K562 (cell line): ENCODE measurements around the gene EPB42. TPM values are rescaled to one million over a fixed set of nuclear protein-coding genes. Genes with fewer than 3 reads are reported as not detected.

Source experiments
- ATAC-seq: fragments of 200-7000 bp; cut with Tn5 transposase; 3 replicates; pipeline ENCODE4 v1.9.1; 2020; ENCODE audit warnings: moderate library complexity
- BruUV-seq: library from RNA; stranded (reverse); fragments of 400-500 nt; replicated peaks from 2 replicates; lab custom pipeline; 2021; lab: Mats Ljungman, UMichigan
- CTCF ChIA-PET: fragments of 300-600 bp; formaldehyde crosslinking; extraction: SDS; loops from one replicate; lab custom pipeline; 2021; ENCODE audit warnings: low intra/inter-chr PET ratio; lab: Yijun Ruan, JAX
- POLR2A ChIA-PET: fragments of 300-600, 350-650 bp; sonication (Branson Sonifier 250); formaldehyde crosslinking; extraction: SDS; loops from one replicate; lab custom pipeline; 2021; ENCODE audit warnings: antibody characterized with exemption, inconsistent platforms; lab: Yijun Ruan, JAX
- DNase-seq, 4 experiments: peaks; one replicate each; pipeline versions ENCODE4 v3.0.0 to v3.0.0-alpha.2; 2011 to 2018; ENCODE audit warnings: low spot score in 3 of 4, mixed read lengths in 3 of 4; ENCODE audit errors: extremely low read depth in 1 of 4
- FAIRE-seq: peaks from 2 replicates; lab custom pipeline; 2011; peaks lifted over from hg19 to GRCh38; lab: Jason Lieb, UNC
- H2AFZ ChIP-seq: 2 replicates; pipeline ENCODE4 v1.6.0; 2011; ENCODE audit warnings: low read depth, low read length, control low read depth, inconsistent platforms
- H3K27ac ChIP-seq: fragments of 200-600 bp; 3 replicates; pipeline ENCODE4 v1.8.0; 2011; ENCODE audit warnings: low read depth, mild to moderate bottlenecking, control low read depth, inconsistent platforms, low read length, moderate library complexity, mixed read lengths; ENCODE audit errors: extremely low read depth
- H3K27me3 ChIP-seq, 2 experiments: fragments of 300-600 bp in 1 of 2; 2 replicates in 1 of 2; 3 replicates in 1 of 2; pipeline versions ENCODE4 v1.6.0 to v1.8.0; 2011; ENCODE audit warnings: inconsistent platforms in 2 of 2, low read length in 2 of 2, mild to moderate bottlenecking in 1 of 2, mixed read lengths in 1 of 2, moderate library complexity in 1 of 2; ENCODE audit not compliant: control insufficient read depth in 2 of 2, insufficient read depth in 2 of 2
- H3K36me3 ChIP-seq: fragments of 300-600 bp; 3 replicates; pipeline ENCODE4 v1.8.0; 2011; ENCODE audit warnings: mild to moderate bottlenecking, low read length, inconsistent platforms; ENCODE audit not compliant: control insufficient read depth, insufficient read depth
- H3K4me1 ChIP-seq, 2 experiments: fragments of 200-600 bp in 1 of 2; replicated peaks in 1 of 2; 2 replicates in 1 of 2; 3 replicates in 1 of 2; pipeline versions ENCODE4 v1.5.1 to v1.8.0; 2011; ENCODE audit warnings: inconsistent platforms in 2 of 2, low read length in 2 of 2, mild to moderate bottlenecking in 1 of 2, mixed read lengths in 1 of 2, moderate library complexity in 1 of 2; ENCODE audit not compliant: control insufficient read depth in 2 of 2, insufficient read depth in 2 of 2
- H3K4me2 ChIP-seq: 2 replicates; pipeline ENCODE4 v1.6.1; 2011; ENCODE audit warnings: low read length, control low read depth, inconsistent platforms, mixed read lengths; ENCODE audit not compliant: insufficient read depth
- H3K4me3 ChIP-seq: fragments of 200-600 bp; sonication (generic), shearing (Covaris generic); 2 replicates; pipeline ENCODE4 v1.5.1; 2016; ENCODE audit warnings: control low read depth, inconsistent platforms
- H3K79me2 ChIP-seq: fragments of 200-600 bp; 3 replicates; pipeline ENCODE4 v1.8.0; 2011; ENCODE audit warnings: low read length, inconsistent platforms; ENCODE audit not compliant: control insufficient read depth, insufficient read depth
- H3K9ac ChIP-seq, 2 experiments: 2 replicates each; pipeline versions ENCODE4 v1.6.0 to v1.6.1; 2011; ENCODE audit warnings: low read depth in 2 of 2, low read length in 2 of 2, control low read depth in 1 of 2, inconsistent platforms in 1 of 2, mild to moderate bottlenecking in 1 of 2, mixed read lengths in 1 of 2; ENCODE audit not compliant: insufficient read depth in 1 of 2
- H3K9me1 ChIP-seq: one replicate; pipeline ENCODE4 v1.6.0; 2011; ENCODE audit warnings: inconsistent platforms, mild to moderate bottlenecking, low read length, moderate library complexity; ENCODE audit not compliant: control insufficient read depth, insufficient read depth
- H3K9me3 ChIP-seq: replicated peaks from 2 replicates; pipeline ENCODE4 v1.5.1; 2011; ENCODE audit warnings: low read depth, low read length, inconsistent platforms; ENCODE audit not compliant: control insufficient read depth, insufficient read depth
- H4K20me1 ChIP-seq: replicated peaks from 2 replicates; pipeline ENCODE4 v1.6.1; 2011; ENCODE audit warnings: low read length, inconsistent platforms, mixed read lengths; ENCODE audit not compliant: control insufficient read depth, insufficient read depth
- ATF3 ChIP-seq, 2 experiments: fragments of 450-650 bp in 1 of 2; sonication (generic) in 1 of 2; formaldehyde crosslinking in 1 of 2; IDR thresholded peaks in 1 of 2; conservative IDR thresholded peaks in 1 of 2; 2 replicates each; pipeline versions ENCODE4 v1.6.1 to v1.8.1; 2016 to 2023; ENCODE audit warnings: mild to moderate bottlenecking in 2 of 2, moderate library complexity in 2 of 2, inconsistent platforms in 1 of 2, missing genetic modification reagents in 1 of 2
- BCOR ChIP-seq: fragments of 450-650 bp; IDR thresholded peaks from 2 replicates; pipeline ENCODE4 v1.6.1; 2016
- EWSR1 ChIP-seq: fragments of 450-650 bp; IDR thresholded peaks from 2 replicates; pipeline ENCODE4 v1.6.1; 2018; ENCODE audit warnings: borderline replicate concordance, mild to moderate bottlenecking, low read depth, moderate library complexity; ENCODE audit not compliant: partially characterized antibody
- FOSL1 ChIP-seq: fragments of 200-800 bp; sonication (Bioruptor generic); conservative IDR thresholded peaks from 2 replicates; pipeline ENCODE4 v1.6.1; 2016; ENCODE audit warnings: missing genetic modification characterization, missing compliant biosample characterization
- JUND ChIP-seq, 2 experiments: IDR thresholded peaks; 2 replicates in 1 of 2; 3 replicates in 1 of 2; pipeline ENCODE4 v1.6.1; 2011; ENCODE audit warnings: borderline replicate concordance in 2 of 2, low read depth in 2 of 2, low read length in 2 of 2, improper control_type of control experiment in 1 of 2, missing biosample characterization in 1 of 2, missing genetic modification characterization in 1 of 2, missing genetic modification reagents in 1 of 2
- SPI1 ChIP-seq: IDR thresholded peaks from 2 replicates; pipeline ENCODE4 v1.6.1; 2011; ENCODE audit warnings: low read depth, low read length, control low read depth, borderline replicate concordance
- TRIM28 ChIP-seq: fragments of 450-650 bp; IDR thresholded peaks from 2 replicates; pipeline ENCODE4 v1.6.1; 2017
- WGBS: fragments of 100-300 bp; shearing (Covaris generic); methylation state at CpG from one replicate; pipeline ENCODE4 v1.1.6; 2016; ENCODE audit warnings: low coverage, mixed read lengths; ENCODE audit not compliant: insufficient coverage; ENCODE audit errors: missing lambda C conversion rate; 5-methylcytosine and 5-hydroxymethylcytosine counted together
- in situ Hi-C: fragments of 300-500 bp; cut with MboI; formaldehyde crosslinking; loops from 4 replicates; pipeline ENCODE4 v1.15.0; 2018; ENCODE audit warnings: inconsistent platforms, mixed read lengths
- intact Hi-C: fragments of 100-400 bp; cut with micrococcal nuclease; formaldehyde crosslinking; loops from 2 replicates; pipeline ENCODE4 v1.14.2; 2022
- polyA plus RNA-seq, 8 experiments: library from polyadenylated mRNA; depleted of rRNA in 4 of 8; stranded (reverse) in 5 of 8; unstranded in 3 of 8; fragments of >200 nt; fragmentation: Nextera tagmentation in 2 of 8; fragmentation: Illumina TruSeq in 1 of 8; extraction: Ambion mirVana in 2 of 8; extraction: Trizol in 1 of 8; gene quantifications; 2 replicates each; pipeline versions ENCODE4 v1.2.1 to v1.2.3, GENCODE V29; 2011 to 2014; ENCODE audit warnings: inconsistent platforms in 1 of 8, missing spikeins in 1 of 8
- total RNA-seq, 7 experiments: library from RNA; depleted of rRNA in 6 of 7; stranded (reverse); fragments of >200 nt in 6 of 7; fragmentation: Illumina TruSeq in 2 of 7; extraction: Trizol in 2 of 7; gene quantifications; 2 replicates each; pipeline versions ENCODE4 v1.2.1 to v1.2.3, GENCODE V29; 2011 to 2021; ENCODE audit warnings: low replicate concordance in 1 of 7

Gene EPB42
- total and polyA plus RNA-seq, 9 of the 15 experiments (the other 6 are each of a cell fraction or from before 2014, with no cell fraction given), result 0.38 to 2.3 (median 1.4) TPM

GRCh38 chr15:43239732-43240491 is 19.1 kb upstream of the EPB42 start:
- WGBS, result 35% methylated on average over 7 of the region's 7 CpGs
- CTCF ChIA-PET, result no interaction called here
- intact Hi-C loops, result no loop called here

More at GRCh38 chr15:43239732-43240491, 19.1 kb upstream of the EPB42 start:
- 0 out of 2 replicates have a peak overlapping the region, but pooled peaks have one; percentile 8 for H3K4me2 ChIP-seq
- POLR2A ChIA-PET, result no interaction called here
- no peaks in the 10 kb centered on the region for H3K27me3 ChIP-seq
- ATAC-seq (peak; percentile 21; the same call in 1 of the 3 replicates), DNase-seq (peak in 2 of 4 experiments; percentile 37 to 49), FAIRE-seq (peak; percentile 64)
- H3K27ac ChIP-seq, result peak overlapping the region; percentile 28; the same call in 1 of the 3 replicates
- H3K9me1 ChIP-seq, result no peaks in the 10 kb centered on the region
- TF ChIP-seq JUND (IDR thresholded peaks at IDR 0.05; ENCODE audit: borderline replicate concordance, low read depth, low read length) (peak; percentile 72; the same call in 1 of the 2 replicates), JUND (tag; IDR thresholded peaks at IDR 0.05; ENCODE audit: borderline replicate concordance, low read depth, low read length) (peak; percentile 45; the same call in 2 of the 3 replicates), BCOR (no peak), FOSL1 (tag) (peak; percentile 77), TRIM28 (no peak), ATF3 (IDR thresholded peaks at IDR 0.05) (peak; percentile 63), ATF3 (CRISPR knock-in tag; conservative IDR thresholded peaks at IDR 0.05) (no peak), EWSR1 (no peak), SPI1 (0 out of 2 replicates have a peak, but pooled peaks have one; percentile 12)
- H3K9me3 ChIP-seq, result no peaks in the 10 kb centered on the region
- peaks cover 12 to 17% of the 10 kb centered on the region in 2 experiments for H3K4me1 ChIP-seq
- H3K4me3 ChIP-seq, result no peak overlapping the region
- H3K9ac ChIP-seq, result no peak overlapping the region; a peak in 1 of 4 replicates
- H3K79me2 ChIP-seq, result no peaks in the 10 kb centered on the region
- no peaks in the 10 kb centered on the region for H3K36me3 ChIP-seq
- H2AFZ ChIP-seq, result peak overlapping the region; percentile 80
- in situ Hi-C loops, result no loop called here
- H4K20me1 ChIP-seq, result no peaks in the 10 kb centered on the region
- BruUV-seq, result no TSS peak
